GM18499 (cell line): ENCODE data around the gene PELI3.
"Not testable (repeated sequence)": the region's sequence is repeated elsewhere in the genome, so short reads cannot be mapped to it uniquely, and the experiment has no call there.

Experiments
- ATAC-seq: cut with Tn5 transposase; IDR thresholded peaks from one replicate; pipeline ENCODE4 v1.9.1; 2021; ENCODE audit warnings: moderate number of reproducible peaks; ENCODE audit not compliant: insufficient read depth, unreplicated experiment

Gene PELI3

DNA sequence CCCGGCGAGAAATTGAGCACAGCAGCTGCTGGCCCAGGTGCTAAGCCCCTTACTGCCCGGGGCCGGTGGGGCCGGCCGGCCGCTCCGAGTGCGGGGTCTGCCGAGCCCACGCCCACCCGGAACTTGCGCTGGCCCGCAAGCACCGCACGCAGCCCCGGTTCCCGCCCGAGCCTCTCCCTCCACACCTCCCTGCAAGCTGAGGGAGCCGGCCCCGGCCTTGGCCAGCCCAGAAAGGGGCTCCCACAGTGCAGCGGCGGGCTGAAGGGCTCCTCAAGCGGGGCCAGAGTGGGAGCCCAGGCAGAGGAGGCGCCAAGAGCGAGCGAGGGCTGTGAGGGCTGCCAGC, 25.8 kb upstream of the PELI3 start:
- ATAC-seq: not testable (repeated sequence)

DNA sequence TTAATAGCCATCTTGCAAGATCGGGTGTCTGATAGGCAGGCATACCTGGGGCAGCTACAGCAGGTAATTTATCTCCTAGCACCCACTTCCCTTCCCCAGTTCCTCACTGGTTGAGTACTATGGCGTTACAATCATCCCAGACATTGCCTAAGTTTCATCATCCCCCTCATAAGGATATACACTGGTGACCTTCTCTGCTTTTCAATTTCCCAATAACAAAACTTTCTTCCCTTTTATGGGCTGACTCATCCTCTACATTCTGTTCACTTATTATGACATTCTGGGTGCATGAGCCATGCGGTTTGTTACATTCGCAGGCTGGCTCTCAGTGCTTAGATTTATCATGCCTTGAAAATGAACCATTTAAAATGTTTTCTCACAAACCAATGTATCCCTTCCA, 23.1 kb upstream of the PELI3 start:
- ATAC-seq: no peak

DNA sequence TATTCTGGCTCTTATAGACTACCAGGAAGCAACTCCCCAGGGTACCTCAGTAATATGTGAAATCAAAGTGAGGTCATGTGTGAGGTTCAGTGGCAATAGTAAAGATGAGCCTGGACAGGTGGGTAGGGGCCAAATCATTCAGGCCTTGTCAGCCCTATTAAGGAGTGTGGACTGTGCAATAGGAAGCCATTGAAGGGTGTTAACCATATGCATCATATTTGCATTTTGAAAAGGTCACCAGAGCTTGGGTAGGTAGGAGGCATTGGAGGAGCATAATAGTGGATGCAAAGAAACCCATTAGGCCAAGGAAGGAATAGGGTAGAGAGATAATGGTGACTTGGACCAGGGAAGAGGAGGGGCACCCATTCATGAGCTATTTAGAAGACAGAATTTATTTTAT, 19.7 kb upstream of the PELI3 start:
- ATAC-seq: no peak

DNA sequence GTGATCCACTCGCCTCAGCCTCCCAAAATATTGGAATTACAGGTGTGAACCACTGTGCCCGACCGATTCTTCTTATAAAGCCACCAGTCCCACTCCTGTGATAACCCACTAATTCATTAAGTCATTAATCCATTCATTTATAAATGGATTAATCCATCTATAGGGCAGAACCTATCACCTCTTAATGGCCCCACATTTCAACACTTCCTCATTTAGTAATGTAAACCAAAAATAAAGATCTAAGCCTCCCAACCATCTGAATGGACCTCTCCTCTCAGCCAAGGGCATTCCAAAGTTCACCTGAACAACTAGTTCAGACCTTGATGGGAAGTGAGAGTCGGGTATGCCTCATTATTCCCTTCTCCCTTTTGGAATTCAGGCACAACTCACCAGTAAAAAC, 18.2 kb upstream of the PELI3 start:
- ATAC-seq: no peak

- no peak for ATAC-seq
Measured at GRCh38 chr11:66450560-66450959, 16.1 kb upstream of the PELI3 start.

DNA sequence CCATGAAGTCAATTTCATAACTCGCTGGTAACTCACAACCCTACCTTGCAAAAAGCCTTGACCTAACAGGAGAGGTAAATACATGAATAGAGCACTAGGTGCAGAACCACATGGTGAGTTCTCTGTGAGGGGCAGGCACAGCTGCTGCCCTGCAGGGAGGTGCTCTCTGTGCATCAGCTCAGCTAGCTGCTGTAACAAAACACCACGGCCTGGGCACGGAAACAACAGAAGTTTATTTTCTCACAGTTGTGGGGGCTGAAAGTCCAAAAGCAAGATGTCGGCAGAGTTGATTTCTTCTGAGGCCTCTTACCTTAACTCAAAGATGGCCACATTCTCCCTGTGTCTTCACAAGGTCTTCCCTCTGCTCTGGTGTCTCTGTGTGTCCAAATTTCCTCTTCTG, 15.0 kb upstream of the PELI3 start:
- ATAC-seq: no peak

DNA sequence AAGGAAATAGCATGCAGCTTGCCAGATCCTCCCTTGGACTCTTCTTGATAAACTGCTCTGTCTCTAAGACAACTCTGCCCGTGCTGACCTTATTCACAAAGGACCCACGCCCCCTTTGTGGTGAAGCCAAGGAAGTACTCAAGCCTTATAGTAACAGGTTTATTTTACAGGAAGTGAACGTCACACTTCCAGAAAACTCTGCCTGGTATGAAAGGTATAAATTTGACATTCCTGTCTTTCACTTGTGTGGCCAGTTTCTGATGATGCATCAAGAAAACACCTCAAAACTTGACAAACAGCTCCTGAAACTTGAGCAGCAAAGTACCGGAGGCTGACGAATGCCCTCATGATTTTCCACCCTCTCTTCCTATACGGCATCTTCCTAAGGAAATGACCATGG, 12.5 kb upstream of the PELI3 start:
- ATAC-seq: no peak

- no peak for ATAC-seq
Measured at GRCh38 chr11:66454828-66455227, 11.9 kb upstream of the PELI3 start.

- no peak for ATAC-seq
Measured at GRCh38 chr11:66457826-66458225, 8.9 kb upstream of the PELI3 start.

DNA sequence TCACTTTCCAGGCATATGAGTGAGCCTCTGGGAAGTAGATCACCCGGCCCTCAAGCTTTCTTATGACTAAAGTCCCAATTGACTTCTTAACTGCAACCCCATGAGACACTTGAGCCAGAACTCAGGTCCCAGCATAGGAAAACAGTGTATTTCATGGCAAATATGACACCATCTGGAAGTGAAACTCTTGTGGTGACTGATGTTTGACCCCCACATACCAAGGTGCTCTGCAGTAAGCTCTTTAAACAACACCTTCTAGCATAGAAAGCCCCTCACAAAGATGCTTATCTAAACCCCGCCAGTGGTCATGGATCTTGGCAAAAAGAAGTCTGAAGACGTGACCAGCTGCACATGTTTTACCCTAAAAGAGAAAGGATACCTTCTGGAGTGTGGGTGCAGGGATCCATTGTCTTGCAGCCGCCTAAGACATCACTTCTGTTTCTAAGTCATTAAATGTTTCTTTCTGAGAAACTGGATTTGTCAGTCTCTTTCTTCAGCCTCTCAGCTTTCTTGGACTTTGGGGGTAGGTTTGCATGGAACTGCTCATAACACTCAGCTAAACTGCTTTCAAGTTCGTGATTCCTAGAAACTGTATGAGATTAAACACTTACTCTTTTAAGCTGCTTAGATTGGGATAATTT, 7.4 kb upstream of the PELI3 start:
- ATAC-seq: no peak

GRCh38 chr11:66462010-66462409, 4.7 kb upstream of the PELI3 start:
- no peak for ATAC-seq

DNA sequence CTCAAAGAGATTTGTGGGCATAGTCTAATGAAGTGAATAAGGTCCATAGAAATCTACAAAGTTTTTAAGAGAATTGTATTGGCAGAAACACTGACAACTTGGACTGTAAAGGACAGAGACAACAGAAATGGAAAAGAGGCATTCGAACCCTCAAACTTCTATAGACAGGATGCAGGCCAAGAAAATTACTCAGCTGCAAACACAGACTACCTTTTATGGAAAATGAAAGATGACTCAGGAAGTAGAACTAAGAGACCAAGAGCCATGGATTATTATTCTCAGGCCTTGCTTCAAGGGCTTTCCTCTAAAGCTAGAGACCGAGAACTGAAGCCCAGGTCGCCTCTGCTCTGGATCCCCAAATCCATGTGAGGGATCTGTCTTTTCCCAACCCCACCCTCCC, 3.8 kb upstream of the PELI3 start:
- ATAC-seq: no peak

GRCh38 chr11:66464116-66464515, 2.6 kb upstream of the PELI3 start:
- ATAC-seq: not testable (repeated sequence)

- ATAC-seq: no peak
Measured at GRCh38 chr11:66464916-66465315, 1.8 kb upstream of the PELI3 start.

DNA sequence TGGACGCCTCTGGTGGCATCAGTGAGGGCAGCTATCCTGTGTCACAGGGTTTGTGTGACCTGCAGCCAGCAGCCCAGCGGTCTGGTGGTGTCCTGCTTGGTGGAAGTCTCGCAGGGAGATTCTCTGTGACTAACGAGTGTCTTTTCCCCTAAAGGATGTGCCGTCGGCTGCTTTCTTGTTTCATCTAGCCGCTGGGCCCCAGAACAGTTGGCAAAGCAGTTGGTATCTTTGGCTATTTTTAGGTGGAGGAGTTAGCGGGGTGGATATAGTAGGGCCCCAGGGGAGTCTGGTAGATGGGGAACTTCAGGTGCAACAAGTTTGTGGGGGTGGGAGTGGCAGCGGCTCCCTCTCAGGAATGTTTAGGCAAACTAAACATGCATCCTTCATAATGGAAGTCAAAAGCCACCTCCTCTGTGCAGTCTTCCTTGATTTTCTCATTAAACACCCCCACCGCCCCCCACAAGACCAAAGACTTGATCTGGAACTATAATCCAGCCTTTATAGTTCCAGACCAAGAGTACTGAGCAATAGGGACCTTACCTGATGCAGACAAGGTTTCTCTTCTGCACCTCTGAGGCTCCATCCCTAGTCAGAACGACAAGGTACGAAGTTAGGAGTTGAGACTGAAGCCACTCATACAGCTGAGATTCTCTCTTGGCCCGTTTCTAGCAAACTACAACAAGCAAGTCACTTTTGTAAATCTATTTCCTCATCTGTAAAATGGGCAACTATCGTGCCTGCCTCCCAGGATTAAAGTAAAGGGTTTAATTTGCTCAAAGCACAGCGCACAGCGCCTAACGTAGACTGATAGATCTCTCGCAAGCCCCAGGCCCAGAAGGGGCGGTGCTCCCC, 1.1 kb upstream of the PELI3 start:
- ATAC-seq: no peak

- ATAC-seq: no peak
Measured at GRCh38 chr11:66467034-66467659, 442 bp downstream of the PELI3 start.

DNA sequence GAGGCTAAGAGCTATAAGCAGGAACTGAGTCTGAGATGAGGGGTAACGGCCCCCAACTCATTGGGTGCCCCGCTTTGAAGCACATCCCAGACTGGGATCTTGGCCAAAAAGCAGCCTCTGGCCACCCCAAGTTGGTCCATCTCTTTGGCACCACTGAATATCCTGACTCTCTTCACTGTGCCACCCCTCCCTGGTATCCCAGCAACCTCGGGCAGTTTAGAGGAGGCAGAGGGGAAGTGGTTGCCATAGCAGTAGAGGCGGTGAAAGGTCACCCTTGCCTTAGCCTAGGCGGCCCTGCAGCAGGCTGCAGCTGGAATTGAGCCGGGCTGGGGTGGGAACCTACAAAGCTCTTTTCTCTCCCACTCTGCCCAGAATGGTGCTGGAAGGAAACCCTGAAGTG, 1.1 kb downstream of the PELI3 start:
- no peak for ATAC-seq

- no peak for ATAC-seq
Measured at GRCh38 chr11:66468691-66469090, 2.0 kb downstream of the PELI3 start.

DNA sequence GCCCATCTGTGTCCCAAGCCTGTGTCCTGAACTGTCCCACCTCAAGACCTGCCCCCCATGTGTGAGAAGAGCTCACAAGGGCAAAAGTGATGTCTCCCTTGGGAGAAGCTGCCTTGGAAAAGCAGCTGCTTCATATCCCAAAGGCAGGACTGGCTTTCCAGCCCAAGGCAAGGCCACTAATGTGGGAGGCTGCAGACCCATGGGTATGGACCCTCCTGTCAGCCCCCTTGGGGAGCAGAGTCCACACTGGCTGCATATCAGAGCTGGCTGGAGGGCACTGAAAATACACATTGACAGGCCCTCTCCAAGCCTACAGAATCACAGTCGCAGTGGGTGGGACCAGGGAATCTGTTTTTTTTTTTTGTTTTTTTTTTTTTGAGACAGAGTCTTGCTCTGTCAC, 2.7 kb downstream of the PELI3 start:
- ATAC-seq: no peak

DNA sequence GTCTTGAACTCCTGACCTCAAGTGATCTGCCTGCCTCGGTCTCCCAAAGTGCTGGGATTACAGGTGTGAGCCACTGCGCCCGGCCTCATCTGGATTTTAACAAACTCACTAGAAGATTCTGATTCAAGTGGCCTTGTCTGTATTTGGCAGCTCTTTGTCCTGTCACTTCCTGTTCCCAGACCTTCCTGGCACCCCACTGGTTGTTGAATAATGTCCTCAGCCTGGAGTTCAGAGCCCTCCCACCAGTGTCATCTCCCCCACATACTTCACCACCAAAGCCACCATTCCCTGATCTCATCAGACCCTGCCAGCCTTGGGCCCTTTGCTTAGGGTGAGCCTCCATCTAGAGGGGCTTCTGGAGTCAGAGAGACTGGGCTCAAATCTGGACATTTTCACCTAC, 3.3 kb downstream of the PELI3 start:
- no peak for ATAC-seq

DNA sequence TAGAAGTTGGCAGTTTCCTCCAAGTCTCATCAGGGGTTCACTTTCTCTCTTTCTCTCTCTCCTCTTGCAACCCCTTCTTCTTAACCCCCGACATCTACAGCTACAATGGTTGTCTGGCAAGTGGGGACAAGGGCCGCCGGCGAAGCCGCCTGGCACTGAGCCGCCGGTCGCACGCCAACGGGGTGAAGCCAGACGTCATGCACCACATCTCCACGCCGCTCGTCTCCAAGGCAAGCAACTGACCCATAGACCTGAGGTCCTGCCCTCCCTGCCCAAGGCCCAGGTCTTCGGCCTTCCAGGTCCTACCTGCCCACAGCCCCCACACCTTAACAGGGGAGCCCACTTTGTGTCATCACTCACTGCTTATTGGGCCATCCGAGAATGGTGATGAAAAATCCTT, 4.4 kb downstream of the PELI3 start:
- ATAC-seq: no peak

DNA sequence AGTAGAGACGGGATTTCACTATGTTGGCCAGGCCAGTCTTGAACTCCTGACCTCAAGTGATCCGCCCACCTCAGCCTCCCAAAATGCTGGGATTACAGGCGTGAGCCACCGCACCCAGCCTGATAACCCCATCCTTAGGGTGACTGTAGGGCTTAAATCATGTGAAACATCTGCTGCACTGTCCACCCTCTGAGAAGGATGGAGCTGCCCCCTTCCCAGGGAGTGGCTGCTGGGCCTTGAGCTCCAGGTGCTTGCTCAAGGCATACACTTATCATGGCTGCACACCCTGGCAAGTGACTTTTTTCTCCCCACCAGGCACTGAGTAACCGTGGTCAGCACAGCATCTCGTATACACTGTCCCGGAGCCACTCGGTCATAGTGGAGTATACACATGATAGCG, 5.3 kb downstream of the PELI3 start:
- no peak for ATAC-seq
